Naive thymus-derived CD4-positive, alpha-beta T cell (primary cell): ENCODE measurements around the gene SMIM5. TPM values are rescaled to one million over a fixed set of nuclear protein-coding genes. Genes with fewer than 3 reads are reported as not detected.

Experiments used
- ATAC-seq: fragments of 150-1000 bp; cut with Tn5 transposase; 2 replicates; pipeline ENCODE4 v1.10.0; 2021; ENCODE audit warnings: mild to moderate bottlenecking, moderate library complexity
- CTCF ChIA-PET: fragments of 350-600 bp; sonication (Branson Sonifier 250); formaldehyde crosslinking; loops from one replicate; lab custom pipeline; 2021; ENCODE audit warnings: antibody characterized with exemption; lab: Charles Lee
- POLR2A ChIA-PET: fragments of 350-600 bp; sonication (Branson Sonifier 250); formaldehyde crosslinking; loops from one replicate; lab custom pipeline; 2021; ENCODE audit warnings: antibody characterized with exemption, inconsistent platforms; lab: Charles Lee
- DNase-seq, 9 donors: peaks; one replicate each; pipeline versions ENCODE4 v3.0.0 to v3.0.0-alpha.2; 2020 to 2022; ENCODE audit warnings: mixed read lengths in 1 of 9
- H3K27ac ChIP-seq: one replicate; pipeline ENCODE4 v1.7.0; 2013; ENCODE audit warnings: mild to moderate bottlenecking, low read depth, low read length, moderate library complexity
- H3K27me3 ChIP-seq, 2 donors: one replicate each; pipeline ENCODE4 v1.7.0; 2013; ENCODE audit warnings: low read length in 2 of 2, mild to moderate bottlenecking in 2 of 2, moderate library complexity in 2 of 2; ENCODE audit not compliant: control insufficient read depth in 2 of 2, insufficient read depth in 2 of 2
- H3K36me3 ChIP-seq, 3 experiments: 1 replicate in 2 of 3; 2 replicates in 1 of 3; pipeline ENCODE4 v1.7.0; 2013; ENCODE audit warnings: low read length in 3 of 3, mild to moderate bottlenecking in 3 of 3, moderate library complexity in 1 of 3; ENCODE audit not compliant: insufficient read depth in 3 of 3, control insufficient read depth in 2 of 3
- H3K4me1 ChIP-seq, 2 donors: one replicate each; pipeline ENCODE4 v1.7.0; 2013; ENCODE audit warnings: low read length in 2 of 2, mild to moderate bottlenecking in 2 of 2, moderate library complexity in 1 of 2; ENCODE audit not compliant: control insufficient read depth in 2 of 2, insufficient read depth in 2 of 2
- H3K4me3 ChIP-seq: 2 replicates; pipeline ENCODE4 v1.7.0; 2013; ENCODE audit warnings: mild to moderate bottlenecking, low read length
- H3K9me3 ChIP-seq, 3 experiments: 1 replicate in 2 of 3; 2 replicates in 1 of 3; pipeline ENCODE4 v1.7.0; 2013; ENCODE audit warnings: low read length in 3 of 3; ENCODE audit not compliant: control insufficient read depth in 2 of 3
- H3K27ac Mint-ChIP-seq, 9 donors: one replicate each; pipeline ENCODE4 v1.8.0; 2020 to 2022; ENCODE audit warnings: mixed read lengths in 9 of 9, mild to moderate bottlenecking in 8 of 9, moderate library complexity in 5 of 9, inconsistent platforms in 2 of 9
- H3K27me3 Mint-ChIP-seq, 5 donors: one replicate each; pipeline ENCODE4 v1.8.0; 2021 to 2022; ENCODE audit warnings: mixed read lengths in 5 of 5, mild to moderate bottlenecking in 1 of 5
- H3K36me3 Mint-ChIP-seq, 5 donors: one replicate each; pipeline ENCODE4 v1.8.0; 2020 to 2022; ENCODE audit warnings: mixed read lengths in 5 of 5, mild to moderate bottlenecking in 3 of 5, inconsistent platforms in 1 of 5
- H3K4me1 Mint-ChIP-seq, 7 donors: one replicate each; pipeline ENCODE4 v1.8.0; 2020 to 2022; ENCODE audit warnings: mixed read lengths in 7 of 7, mild to moderate bottlenecking in 3 of 7, inconsistent platforms in 1 of 7
- H3K4me3 Mint-ChIP-seq, 10 donors: one replicate each; pipeline ENCODE4 v1.8.0; 2020 to 2022; ENCODE audit warnings: mild to moderate bottlenecking in 10 of 10, mixed read lengths in 10 of 10, moderate library complexity in 6 of 10, inconsistent platforms in 2 of 10
- H3K9me3 Mint-ChIP-seq, 11 donors: one replicate each; pipeline ENCODE4 v1.8.0; 2020 to 2022; ENCODE audit warnings: mixed read lengths in 11 of 11, mild to moderate bottlenecking in 4 of 11, inconsistent platforms in 1 of 11, moderate library complexity in 1 of 11
- intact Hi-C, 2 donors: fragments of 100-400 bp; cut with micrococcal nuclease; formaldehyde crosslinking; loops; one replicate each; pipeline ENCODE4 v1.15.1; 2023
- polyA plus RNA-seq, 2 donors: library from polyadenylated mRNA; unstranded; fragments of 300-500 nt; fragmentation: Illumina TruSeq; gene quantifications; one replicate each; pipeline ENCODE4 v1.2.3, GENCODE V29; 2021
- total RNA-seq, 6 experiments: library from RNA in 5 of 6; stranded (reverse) in 5 of 6; gene quantifications; 1 replicate in 5 of 6; 2 replicates in 1 of 6; pipeline ENCODE4 v1.2.3 and lab custom pipeline; 2021 to 2026

SMIM5 gene
- total and polyA plus RNA-seq, 7 experiments from 2014 or later = 0.06 to 2.4 (median 0.82) TPM

DNA sequence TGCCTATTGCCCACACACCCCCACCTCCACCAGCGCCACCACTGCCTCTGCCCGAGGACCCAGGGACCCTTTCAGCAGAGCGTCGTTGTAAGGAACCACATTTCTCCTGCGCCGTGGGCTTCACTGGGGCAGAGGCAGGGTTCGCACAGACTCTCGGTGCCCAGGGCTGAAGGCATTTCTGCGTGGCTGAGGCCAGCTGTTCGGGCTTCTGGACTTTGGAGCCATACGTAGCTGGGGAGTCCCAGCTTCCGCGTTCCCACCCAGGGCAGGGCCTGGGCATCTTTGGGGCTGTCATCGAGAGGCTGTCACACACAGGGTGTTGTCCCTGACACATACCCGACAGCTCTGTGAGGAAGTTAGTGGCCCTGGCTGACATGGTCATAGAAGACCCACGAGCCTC is 16.0 kb upstream of the SMIM5 start:
- DNase-seq = no peak
- H3K27me3 Mint-ChIP-seq = no peaks in the 10 kb centered on the region
- peaks cover 0 to 70% (median 0%) of the 10 kb centered on the region in 3 experiments for H3K36me3 ChIP-seq
- H3K27me3 ChIP-seq = no peaks in the 10 kb centered on the region
- no peak overlapping the region for H3K4me3 Mint-ChIP-seq
- ATAC-seq = no peak
- H3K27ac ChIP-seq = no peak overlapping the region
- no peak overlapping the region for H3K27ac Mint-ChIP-seq
- H3K9me3 Mint-ChIP-seq = no peaks in the 10 kb centered on the region
- peaks cover 0 to 2% (median 0%) of the 10 kb centered on the region in 7 donors for H3K4me1 Mint-ChIP-seq
- intact Hi-C loops = no loop called here
- H3K9me3 ChIP-seq = no peaks in the 10 kb centered on the region
- peaks cover 0 to 5% (median 0%) of the 10 kb centered on the region in 5 donors for H3K36me3 Mint-ChIP-seq
- no peaks in the 10 kb centered on the region for H3K4me1 ChIP-seq
- ChIA-PET CTCF (interaction anchor here (0.6 to 1.5 kb wide), 3 partner anchors 16 to 189 kb away, joined by 3 to 6 read pairs (median 3); partner anchors contain the start of gene SMIM5), POLR2A (no interaction called here)
- H3K4me3 ChIP-seq = no peak overlapping the region

DNA sequence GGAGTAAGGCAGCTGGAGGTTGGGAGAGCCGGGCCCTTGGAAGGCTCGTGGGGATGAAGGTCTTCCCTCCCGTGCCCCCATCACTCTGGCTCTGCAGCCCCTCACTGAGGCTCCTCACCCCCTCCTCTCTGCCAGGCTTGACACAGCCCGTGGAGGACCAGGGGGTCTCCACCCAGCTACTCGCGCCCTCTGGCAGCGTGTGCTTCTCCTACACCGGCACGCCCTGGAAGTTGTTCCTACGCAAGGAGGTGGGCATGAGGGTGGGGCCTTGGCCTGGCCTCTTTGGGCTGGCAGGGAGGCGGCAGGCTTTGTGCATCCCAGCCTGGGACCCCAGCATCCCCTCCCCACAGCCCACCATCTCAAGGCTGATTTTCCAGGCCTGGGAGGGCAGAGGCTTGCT is 15.6 kb upstream of the SMIM5 start:
- ChIA-PET POLR2A (no interaction called here), CTCF (interaction anchor here (0.6 to 0.9 kb wide), 2 partner anchors 56 to 189 kb away, joined by 3 read pairs; no protein-coding TSS in a partner anchor)
- Mint-ChIP-seq H3K9me3 (no peaks in the 10 kb centered on the region), H3K27ac (no peak overlapping the region), H3K4me3 (no peak overlapping the region), H3K27me3 (no peaks in the 10 kb centered on the region), H3K36me3 (peaks cover 0 to 5% (median 0%) of the 10 kb centered on the region in 5 donors), H3K4me1 (peaks cover 0 to 3% (median 0%) of the 10 kb centered on the region in 7 donors)
- intact Hi-C loops = no loop called here
- H3K4me3 ChIP-seq = no peak overlapping the region
- no peak overlapping the region for H3K27ac ChIP-seq
- H3K27me3 ChIP-seq = no peaks in the 10 kb centered on the region
- ATAC-seq = no peak
- H3K36me3 ChIP-seq = peaks cover 0 to 71% (median 0%) of the 10 kb centered on the region in 3 experiments
- H3K9me3 ChIP-seq = no peaks in the 10 kb centered on the region
- DNase-seq = no peak
- no peaks in the 10 kb centered on the region for H3K4me1 ChIP-seq

- CTCF ChIA-PET = interaction anchor here (0.6 to 1.6 kb wide), 3 partner anchors 118 to 1459 kb away, joined by 3 to 4 read pairs (median 3); no protein-coding TSS in a partner anchor
- intact Hi-C loops = no loop called here
- H3K9me3 Mint-ChIP-seq = no peaks in the 10 kb centered on the region
- Histone ChIP-seq H3K9me3 (no peaks in the 10 kb centered on the region), H3K4me1 (no peaks in the 10 kb centered on the region), H3K27ac (no peak overlapping the region), H3K4me3 (no peak overlapping the region), H3K36me3 (peaks cover 0 to 63% (median 0%) of the 10 kb centered on the region in 3 experiments), H3K27me3 (no peaks in the 10 kb centered on the region)
- peak; percentile 17 for ATAC-seq
- peak in 1 of 9 donors; percentile 10 for DNase-seq
- H3K27me3 Mint-ChIP-seq = no peaks in the 10 kb centered on the region
- peaks cover 0 to 5% (median 0%) of the 10 kb centered on the region in 7 donors for H3K4me1 Mint-ChIP-seq
- peak overlapping the region in 1 of 9 donors; percentile 51 for H3K27ac Mint-ChIP-seq
- POLR2A ChIA-PET = interaction anchor here (0.7 kb wide), 1 partner anchor 330 kb away, joined by 3 read pairs; no protein-coding TSS in a partner anchor
- no peak overlapping the region for H3K4me3 Mint-ChIP-seq
- peaks cover 0 to 5% (median 0%) of the 10 kb centered on the region in 5 donors for H3K36me3 Mint-ChIP-seq
These were observed 13.5 kb upstream of the SMIM5 start for GRCh38 chr17:75619506-75620431.

GRCh38 chr17:75621489-75621888 is 11.7 kb upstream of the SMIM5 start:
- no peak for DNase-seq
- ChIA-PET POLR2A (no interaction called here), CTCF (interaction anchor here (1.9 kb wide), 1 partner anchor 12 kb away, joined by 5 read pairs; the partner anchor contains the start of gene SMIM5)
- Histone ChIP-seq H3K4me3 (no peak overlapping the region), H3K9me3 (no peaks in the 10 kb centered on the region), H3K4me1 (no peaks in the 10 kb centered on the region), H3K36me3 (peaks cover 0 to 63% (median 0%) of the 10 kb centered on the region in 3 experiments), H3K27me3 (no peaks in the 10 kb centered on the region), H3K27ac (no peak overlapping the region)
- Mint-ChIP-seq H3K4me3 (no peak overlapping the region), H3K36me3 (peaks cover 0 to 5% (median 0%) of the 10 kb centered on the region in 5 donors), H3K4me1 (peaks cover 0 to 5% (median 0%) of the 10 kb centered on the region in 7 donors), H3K27me3 (no peaks in the 10 kb centered on the region), H3K27ac (no peak overlapping the region), H3K9me3 (no peaks in the 10 kb centered on the region)
- ATAC-seq = no peak
- intact Hi-C loops = no loop called here

GRCh38 chr17:75622076-75622475 is 11.2 kb upstream of the SMIM5 start:
- no peak overlapping the region for H3K4me3 Mint-ChIP-seq
- H3K4me1 ChIP-seq = no peaks in the 10 kb centered on the region
- H3K27ac ChIP-seq = no peak overlapping the region
- POLR2A ChIA-PET = no interaction called here
- no peaks in the 10 kb centered on the region for H3K27me3 Mint-ChIP-seq
- peaks cover 0 to 5% (median 0%) of the 10 kb centered on the region in 5 donors for H3K36me3 Mint-ChIP-seq
- DNase-seq = no peak
- ATAC-seq = no peak
- peaks cover 0 to 63% (median 0%) of the 10 kb centered on the region in 3 experiments for H3K36me3 ChIP-seq
- CTCF ChIA-PET = interaction anchor here (1.9 kb wide), 1 partner anchor 11 kb away, joined by 5 read pairs; the partner anchor contains the start of gene SMIM5
- intact Hi-C loops = no loop called here
- H3K27ac Mint-ChIP-seq = peak overlapping the region in 5 of 9 donors; percentile 23 to 76 (median 66)
- H3K27me3 ChIP-seq = no peaks in the 10 kb centered on the region
- H3K9me3 Mint-ChIP-seq = no peaks in the 10 kb centered on the region
- H3K4me1 Mint-ChIP-seq = peaks cover 0 to 5% (median 0%) of the 10 kb centered on the region in 7 donors
- H3K9me3 ChIP-seq = no peaks in the 10 kb centered on the region
- H3K4me3 ChIP-seq = no peak overlapping the region

DNA sequence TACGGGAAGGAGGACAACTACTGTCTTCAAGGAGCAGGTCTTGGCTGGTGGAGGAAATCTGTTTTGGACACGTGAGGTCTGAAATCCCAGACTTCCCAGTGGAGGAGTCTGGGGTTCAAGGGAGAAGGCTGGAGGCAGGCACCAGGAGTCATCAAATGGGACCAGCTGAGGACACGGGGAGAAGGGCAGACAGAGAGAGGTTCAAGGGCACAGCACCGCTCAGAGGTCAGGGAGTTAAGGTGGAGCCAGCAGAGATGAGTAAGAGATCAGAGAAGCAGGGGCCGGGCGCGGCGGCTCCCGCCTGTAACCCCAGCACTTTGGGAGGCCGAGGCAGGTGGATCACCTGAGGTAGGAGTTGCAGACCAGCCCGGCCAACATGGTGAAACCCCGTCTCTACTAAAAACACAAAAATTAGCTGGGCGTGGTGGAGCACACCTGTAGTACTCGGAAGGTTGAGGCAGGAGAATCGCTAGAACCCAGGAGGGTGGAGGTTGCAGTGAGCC is 10.4 kb upstream of the SMIM5 start:
- ChIA-PET CTCF (interaction anchor here (2.8 to 4.4 kb wide), 2 partner anchors 11 to 126 kb away, joined by 11 to 25 read pairs; partner anchors contain the start of gene SMIM5), POLR2A (no interaction called here)
- no peak overlapping the region for H3K4me3 ChIP-seq
- no peak overlapping the region for H3K4me3 Mint-ChIP-seq
- intact Hi-C loops = no loop called here
- H3K36me3 ChIP-seq = peaks cover 0 to 60% (median 0%) of the 10 kb centered on the region in 3 experiments
- no peaks in the 10 kb centered on the region for H3K27me3 Mint-ChIP-seq
- no peaks in the 10 kb centered on the region for H3K27me3 ChIP-seq
- no peaks in the 10 kb centered on the region for H3K9me3 ChIP-seq
- no peaks in the 10 kb centered on the region for H3K36me3 Mint-ChIP-seq
- DNase-seq (no peak), ATAC-seq (no peak)
- H3K27ac Mint-ChIP-seq = peak overlapping the region in 5 of 9 donors; percentile 3 to 71 (median 11)
- no peaks in the 10 kb centered on the region for H3K4me1 ChIP-seq
- peaks cover 0 to 5% (median 0%) of the 10 kb centered on the region in 7 donors for H3K4me1 Mint-ChIP-seq
- no peaks in the 10 kb centered on the region for H3K9me3 Mint-ChIP-seq
- H3K27ac ChIP-seq = no peak overlapping the region
